IMR-90 (cell line): ENCODE measurements around the gene XRN1. TPM values are rescaled to one million over a fixed set of nuclear protein-coding genes. Genes with fewer than 3 reads are reported as not detected.

Source experiments
- ATAC-seq: fragments of 200-7000 bp; cut with Tn5 transposase; 2 replicates; pipeline ENCODE4 v1.9.1; 2020; ENCODE audit warnings: low read depth, mild to moderate bottlenecking, moderate library complexity
- BruUV-seq: library from RNA; stranded (reverse); fragments of 400-500 nt; replicated peaks from 2 replicates; lab custom pipeline; 2021; lab: Mats Ljungman, UMichigan
- CTCF ChIA-PET: fragments of 300-600 bp; formaldehyde crosslinking; extraction: SDS; loops from one replicate; lab custom pipeline; 2021; ENCODE audit warnings: antibody characterized with exemption; lab: Yijun Ruan, JAX
- POLR2A ChIA-PET: fragments of 300-600 bp; sonication (Branson Sonifier 250); formaldehyde crosslinking; loops from one replicate; lab custom pipeline; 2022; ENCODE audit warnings: antibody characterized with exemption; ENCODE audit not compliant: unreplicated experiment; lab: Charles Lee
- DNase-seq: peaks from one replicate; pipeline ENCODE4 v3.0.0; 2013
- H2AFZ ChIP-seq: replicated peaks from 2 replicates; pipeline ENCODE3; 2013; ENCODE audit warnings: low read length, mild to moderate bottlenecking; ENCODE audit not compliant: poor library complexity
- H2AK5ac ChIP-seq: 2 replicates; pipeline ENCODE4 v1.6.1; 2013; ENCODE audit warnings: low read depth, low read length, inconsistent platforms
- H2AK9ac ChIP-seq: replicated peaks from 2 replicates; pipeline ENCODE3; 2013; ENCODE audit warnings: mild to moderate bottlenecking, low read depth, low read length, moderate library complexity; ENCODE audit not compliant: poor library complexity
- H2BK120ac ChIP-seq: 2 replicates; pipeline ENCODE4 v1.6.1; 2013; ENCODE audit warnings: low read depth, low read length, inconsistent platforms
- H2BK15ac ChIP-seq: 3 replicates; pipeline ENCODE4 v1.6.1; 2013; ENCODE audit warnings: low read depth, low read length, inconsistent platforms
- H2BK20ac ChIP-seq: 2 replicates; pipeline ENCODE4 v1.6.1; 2013; ENCODE audit warnings: low read depth, mild to moderate bottlenecking, inconsistent platforms, low read length, moderate library complexity
- H2BK5ac ChIP-seq: 2 replicates; pipeline ENCODE4 v1.6.1; 2013; ENCODE audit warnings: mild to moderate bottlenecking, low read depth, low read length, inconsistent platforms; ENCODE audit not compliant: poor library complexity, severe bottlenecking
- H3K14ac ChIP-seq: replicated peaks from 2 replicates; pipeline ENCODE4 v1.6.1; 2013; ENCODE audit warnings: low read depth, low read length, inconsistent platforms
- H3K18ac ChIP-seq: 2 replicates; pipeline ENCODE4 v1.6.1; 2013; ENCODE audit warnings: low read depth, low read length, control low read depth
- H3K23ac ChIP-seq: 2 replicates; pipeline ENCODE4 v1.6.1; 2013; ENCODE audit warnings: low read depth, low read length, inconsistent platforms
- H3K27ac ChIP-seq: 2 replicates; pipeline ENCODE4 v1.5.1; 2013; ENCODE audit warnings: mild to moderate bottlenecking, control low read depth, low read length; ENCODE audit not compliant: insufficient read depth
- H3K27me3 ChIP-seq: 2 replicates; pipeline ENCODE4 v1.6.1; 2013; ENCODE audit warnings: low read length; ENCODE audit not compliant: control insufficient read depth, insufficient read depth
- H3K36me3 ChIP-seq: 2 replicates; pipeline ENCODE4 v1.6.1; 2013; ENCODE audit warnings: low read length, mixed read lengths; ENCODE audit not compliant: control insufficient read depth, insufficient read depth
- H3K4ac ChIP-seq: 2 replicates; pipeline ENCODE4 v1.6.1; 2013; ENCODE audit warnings: low read depth, low read length, inconsistent platforms
- H3K4me1 ChIP-seq: 2 replicates; pipeline ENCODE4 v1.6.1; 2013; ENCODE audit warnings: low read length, mixed read lengths; ENCODE audit not compliant: control insufficient read depth, insufficient read depth
- H3K4me2 ChIP-seq: 2 replicates; pipeline ENCODE4 v1.6.1; 2013; ENCODE audit warnings: low read depth, mild to moderate bottlenecking, control low read depth, low read length, moderate library complexity
- H3K4me3 ChIP-seq: 2 replicates; pipeline ENCODE4 v1.5.1; 2013; ENCODE audit warnings: low read depth, mild to moderate bottlenecking, control low read depth, low read length, moderate library complexity; ENCODE audit not compliant: insufficient read depth
- H3K56ac ChIP-seq: 2 replicates; pipeline ENCODE4 v1.6.1; 2013; ENCODE audit warnings: low read length, inconsistent platforms; ENCODE audit not compliant: insufficient read depth; ENCODE audit errors: extremely low read depth
- H3K79me1 ChIP-seq, 2 experiments: 2 replicates each; pipeline ENCODE4 v1.6.1; 2013; ENCODE audit warnings: low read length in 2 of 2, inconsistent platforms in 1 of 2, low read depth in 1 of 2
- H3K9ac ChIP-seq: 2 replicates; pipeline ENCODE4 v1.6.1; 2013; ENCODE audit warnings: low read depth, low read length, control low read depth
- H3K9me1 ChIP-seq: 2 replicates; pipeline ENCODE4 v1.6.1; 2013; ENCODE audit warnings: low read length, inconsistent platforms; ENCODE audit not compliant: insufficient read depth
- H3K9me3 ChIP-seq: 2 replicates; pipeline ENCODE4 v1.6.1; 2013; ENCODE audit warnings: low read length; ENCODE audit not compliant: control insufficient read depth, insufficient read depth
- H4K20me1 ChIP-seq: 2 replicates; pipeline ENCODE4 v1.6.1; 2013; ENCODE audit warnings: low read length, inconsistent platforms; ENCODE audit not compliant: insufficient read depth
- H4K5ac ChIP-seq: 2 replicates; pipeline ENCODE4 v1.6.1; 2013; ENCODE audit warnings: mild to moderate bottlenecking, low read depth, low read length, control low read depth
- H4K8ac ChIP-seq, 2 experiments: 2 replicates each; pipeline ENCODE4 v1.6.1; 2013; ENCODE audit warnings: low read depth in 2 of 2, low read length in 2 of 2, control low read depth in 1 of 2, inconsistent platforms in 1 of 2
- H4K91ac ChIP-seq: 2 replicates; pipeline ENCODE4 v1.6.1; 2013; ENCODE audit warnings: low read depth, low read length, inconsistent platforms; ENCODE audit not compliant: insufficient read depth
- BHLHE40 ChIP-seq: fragments of 150-350 bp; IDR thresholded peaks from 2 replicates; pipeline ENCODE4 v1.6.1; 2016; ENCODE audit warnings: mild to moderate bottlenecking, low read depth, low read length
- CEBPB ChIP-seq: IDR thresholded peaks from 2 replicates; pipeline ENCODE4 v1.6.1; 2012; ENCODE audit warnings: low read depth, low read length, improper control_type of control experiment
- CHD1 ChIP-seq: IDR thresholded peaks from 2 replicates; pipeline ENCODE4 v1.6.1; 2012; ENCODE audit warnings: low read depth, low read length, improper control_type of control experiment
- CTCF ChIP-seq: conservative IDR thresholded peaks from 2 replicates; pipeline ENCODE4 v1.5.1; 2012; ENCODE audit warnings: mild to moderate bottlenecking, low read depth, low read length, improper control_type of control experiment
- ELK1 ChIP-seq: fragments of 150-350 bp; IDR thresholded peaks from 2 replicates; pipeline ENCODE4 v1.6.1; 2016; ENCODE audit warnings: low read depth, mild to moderate bottlenecking, low read length, moderate library complexity, borderline replicate concordance
- MAFK ChIP-seq: IDR thresholded peaks from 2 replicates; pipeline ENCODE4 v1.6.1; 2012; ENCODE audit warnings: low read depth, low read length, improper control_type of control experiment
- MAZ ChIP-seq: IDR thresholded peaks from 2 replicates; pipeline ENCODE4 v1.6.1; 2012; ENCODE audit warnings: low read depth, mild to moderate bottlenecking, low read length, improper control_type of control experiment, moderate library complexity, borderline replicate concordance
- MXI1 ChIP-seq: IDR thresholded peaks from 2 replicates; pipeline ENCODE4 v1.6.1; 2012; ENCODE audit warnings: low read depth, mild to moderate bottlenecking, low read length, moderate library complexity, borderline replicate concordance
- NFE2L2 ChIP-seq: fragments of 150-350 bp; IDR thresholded peaks from 2 replicates; pipeline ENCODE4 v1.6.1; 2016; ENCODE audit warnings: low read depth, mild to moderate bottlenecking, low read length
- POLR2A ChIP-seq: IDR thresholded peaks from 2 replicates; pipeline ENCODE4 v1.6.1; 2012; ENCODE audit warnings: mild to moderate bottlenecking, low read depth, low read length
- RAD21 ChIP-seq: IDR thresholded peaks from 2 replicates; pipeline ENCODE4 v1.6.1; 2012; ENCODE audit warnings: low read length, improper control_type of control experiment
- RCOR1 ChIP-seq: IDR thresholded peaks from 2 replicates; pipeline ENCODE4 v1.6.1; 2012; ENCODE audit warnings: mild to moderate bottlenecking, low read length, improper control_type of control experiment; ENCODE audit not compliant: insufficient replicate concordance
- RFX5 ChIP-seq: IDR thresholded peaks from 2 replicates; pipeline ENCODE4 v1.8.0; 2012; ENCODE audit warnings: low read depth, mild to moderate bottlenecking, low read length, moderate library complexity
- SMC3 ChIP-seq: fragments of 150-350 bp; IDR thresholded peaks from 2 replicates; pipeline ENCODE4 v1.6.1; 2016; ENCODE audit warnings: low read depth, mild to moderate bottlenecking, antibody characterized with exemption, low read length, moderate library complexity
- USF2 ChIP-seq: fragments of 150-350 bp; IDR thresholded peaks from 2 replicates; pipeline ENCODE4 v1.6.1; 2017; ENCODE audit warnings: mild to moderate bottlenecking, antibody characterized with exemption, low read length, low read depth
- WGBS, 2 experiments: methylation state at CpG; one replicate each; pipeline versions ENCODE4 v1.1.5 to v1.1.7; 2013; ENCODE audit warnings: missing lambda C conversion rate in 2 of 2; ENCODE audit not compliant: insufficient read length in 1 of 2; ENCODE audit errors: extremely low coverage in 2 of 2; 5-methylcytosine and 5-hydroxymethylcytosine counted together
- dilution Hi-C: fragments of 300-500 bp; cut with HindIII; formaldehyde crosslinking; loops from one replicate; pipeline ENCODE4 v1.14.3; 2018; ENCODE audit warnings: low sequenced_read_pairs; ENCODE audit not compliant: unreplicated experiment
- in situ Hi-C: fragments of 300-500 bp; cut with MboI; formaldehyde crosslinking; loops from 3 replicates; pipeline ENCODE4 v1.14.3; 2019; ENCODE audit warnings: low sequenced_read_pairs, inconsistent platforms, mixed read lengths
- intact Hi-C: fragments of 100-400 bp; cut with micrococcal nuclease; formaldehyde crosslinking; loops from 2 replicates; pipeline ENCODE4 v1.10.0; 2022
- polyA plus RNA-seq, 3 experiments: library from polyadenylated mRNA; depleted of rRNA; stranded (reverse); fragments of >200 nt; gene quantifications; 2 replicates each; pipeline ENCODE4 v1.2.3, GENCODE V29; 2012; ENCODE audit warnings: low replicate concordance in 1 of 3
- total RNA-seq: library from RNA; depleted of rRNA; stranded (reverse); fragments of >200 nt; gene quantifications from 2 replicates; pipeline ENCODE4 v1.2.3, GENCODE V29; 2012

XRN1 gene
- total and polyA plus RNA-seq, 2 of the 4 experiments (the other 2 are of a cell fraction): 6.0 to 21.5 TPM

GRCh38 chr3:142484912-142485435 lies 37.1 kb upstream of the XRN1 start:
- in situ Hi-C loops (no loop called here), dilution Hi-C loops (no loop called here), intact Hi-C loops (no loop called here)
- no peak overlapping the region for H3K4me3 ChIP-seq
- H4K5ac ChIP-seq: no peak overlapping the region
- no peak overlapping the region for H3K4ac ChIP-seq
- peaks cover 16% of the 10 kb centered on the region for H3K36me3 ChIP-seq
- no peaks in the 10 kb centered on the region for H4K20me1 ChIP-seq
- H2BK20ac ChIP-seq: no peak overlapping the region
- H3K4me1 ChIP-seq: no peaks in the 10 kb centered on the region
- WGBS, 2 experiments: 83% methylated on average over 1 of the region's 4 CpGs; no CpG with 5 or more reads in 1 of the 2 experiments
- no peak overlapping the region for H4K8ac ChIP-seq
- no peak overlapping the region for H3K27ac ChIP-seq
- H3K9ac ChIP-seq: no peak overlapping the region
- ChIA-PET CTCF (no interaction called here), POLR2A (no interaction called here)
- H3K27me3 ChIP-seq: no peaks in the 10 kb centered on the region
- no peak overlapping the region for H3K14ac ChIP-seq
- no peak overlapping the region for H3K18ac ChIP-seq
- DNase-seq: no peak
- no peak for TF ChIP-seq MAFK
- TF ChIP-seq CEBPB: no peak
- no peak for TF ChIP-seq MXI1
- TF ChIP-seq USF2: no peak
- no peak for TF ChIP-seq RAD21
- TF ChIP-seq CHD1: no peak
- TF ChIP-seq NFE2L2: no peak
- no peak for TF ChIP-seq RFX5
- no peak for TF ChIP-seq ELK1
- no peak for TF ChIP-seq CTCF
- TF ChIP-seq RCOR1: no peak
- TF ChIP-seq POLR2A: no peak
- TF ChIP-seq SMC3: no peak
- TF ChIP-seq BHLHE40: no peak
- no peak for TF ChIP-seq MAZ
- ATAC-seq: no peak
- peaks cover 12% of the 10 kb centered on the region for H3K9me3 ChIP-seq
- H2BK120ac ChIP-seq: no peak overlapping the region
- BruUV-seq: no TSS peak
- H3K4me2 ChIP-seq: no peak overlapping the region
- no peaks in the 10 kb centered on the region for H3K79me1 ChIP-seq
- no peak overlapping the region for H2AK5ac ChIP-seq
- H2BK5ac ChIP-seq: no peak overlapping the region
- H3K23ac ChIP-seq: no peak overlapping the region
- no peak overlapping the region for H2AK9ac ChIP-seq
- no peak overlapping the region for H2AFZ ChIP-seq
- no peak overlapping the region for H4K91ac ChIP-seq
- no peak overlapping the region for H3K56ac ChIP-seq
- H3K9me1 ChIP-seq: peaks cover 4% of the 10 kb centered on the region; the same call in 1 of the 2 replicates
- H2BK15ac ChIP-seq: no peak overlapping the region
